ENCODE data around the gene VIPR2.

Gene VIPR2

GRCh38 chr7:159035571-159036073 lies 109.0 kb downstream of the VIPR2 start:
- Histone ChIP-seq H3K79me2 (ENCODE audit: control insufficient read depth, insufficient read depth, low read length, unreplicated experiment) (no peaks in the 10 kb centered on the region), H3K4me3 (ENCODE audit: low read depth, low read length) (no peak overlapping the region), H3K36me3 (ENCODE audit: insufficient read depth, low read length) (no peaks in the 10 kb centered on the region), H3K27ac (ENCODE audit: low read depth, low read length) (no peak overlapping the region), H2AFZ (ENCODE audit: low read length, unreplicated experiment) (no peak overlapping the region), H3K4me1 (ENCODE audit: control insufficient read depth, insufficient read depth, low read length, unreplicated experiment) (no peaks in the 10 kb centered on the region), H3K27me3 (ENCODE audit: insufficient read depth, low read length) (peaks cover 9% of the 10 kb centered on the region; the same call in 1 of the 2 replicates)

GRCh38 chr7:159034988-159035387 lies 109.7 kb downstream of the VIPR2 start:
- Histone ChIP-seq H3K27me3 (ENCODE audit: insufficient read depth, low read length) (peaks cover 14% of the 10 kb centered on the region; the same call in 1 of the 2 replicates), H3K4me1 (ENCODE audit: control insufficient read depth, insufficient read depth, low read length, unreplicated experiment) (no peaks in the 10 kb centered on the region), H3K36me3 (ENCODE audit: insufficient read depth, low read length) (no peaks in the 10 kb centered on the region), H3K27ac (ENCODE audit: low read depth, low read length) (no peak overlapping the region), H3K79me2 (ENCODE audit: control insufficient read depth, insufficient read depth, low read length, unreplicated experiment) (no peaks in the 10 kb centered on the region), H2AFZ (ENCODE audit: low read length, unreplicated experiment) (no peak overlapping the region), H3K4me3 (ENCODE audit: low read depth, low read length) (no peak overlapping the region)

- H3K27ac ChIP-seq (ENCODE audit: low read depth, low read length), result no peak overlapping the region
- H3K4me1 ChIP-seq (ENCODE audit: control insufficient read depth, insufficient read depth, low read length, unreplicated experiment), result no peaks in the 10 kb centered on the region
- no peak overlapping the region for H3K4me3 ChIP-seq (ENCODE audit: low read depth, low read length)
- no peak overlapping the region for H2AFZ ChIP-seq (ENCODE audit: low read length, unreplicated experiment)
- peaks cover 14% of the 10 kb centered on the region; the same call in 1 of the 2 replicates for H3K27me3 ChIP-seq (ENCODE audit: insufficient read depth, low read length)
- H3K79me2 ChIP-seq (ENCODE audit: control insufficient read depth, insufficient read depth, low read length, unreplicated experiment), result no peaks in the 10 kb centered on the region
- no peaks in the 10 kb centered on the region for H3K36me3 ChIP-seq (ENCODE audit: insufficient read depth, low read length)
Observed at GRCh38 chr7:159034394-159034793, 110.3 kb downstream of the VIPR2 start.

GRCh38 chr7:159033956-159034355 lies 110.7 kb downstream of the VIPR2 start:
- Histone ChIP-seq H3K4me1 (ENCODE audit: control insufficient read depth, insufficient read depth, low read length, unreplicated experiment) (no peaks in the 10 kb centered on the region), H3K79me2 (ENCODE audit: control insufficient read depth, insufficient read depth, low read length, unreplicated experiment) (no peaks in the 10 kb centered on the region), H3K36me3 (ENCODE audit: insufficient read depth, low read length) (no peaks in the 10 kb centered on the region), H3K27ac (ENCODE audit: low read depth, low read length) (no peak overlapping the region), H2AFZ (ENCODE audit: low read length, unreplicated experiment) (no peak overlapping the region), H3K4me3 (ENCODE audit: low read depth, low read length) (no peak overlapping the region), H3K27me3 (ENCODE audit: insufficient read depth, low read length) (peaks cover 14% of the 10 kb centered on the region; the same call in 1 of the 2 replicates)

- Histone ChIP-seq H3K4me3 (ENCODE audit: low read depth, low read length) (no peak overlapping the region), H3K27ac (ENCODE audit: low read depth, low read length) (no peak overlapping the region), H3K36me3 (ENCODE audit: insufficient read depth, low read length) (no peaks in the 10 kb centered on the region), H2AFZ (ENCODE audit: low read length, unreplicated experiment) (no peak overlapping the region), H3K27me3 (ENCODE audit: insufficient read depth, low read length) (peaks cover 14% of the 10 kb centered on the region; the same call in 1 of the 2 replicates), H3K4me1 (ENCODE audit: control insufficient read depth, insufficient read depth, low read length, unreplicated experiment) (no peaks in the 10 kb centered on the region), H3K79me2 (ENCODE audit: control insufficient read depth, insufficient read depth, low read length, unreplicated experiment) (no peaks in the 10 kb centered on the region)
Observed at GRCh38 chr7:159033473-159033825, 111.2 kb downstream of the VIPR2 start.

- Histone ChIP-seq H3K36me3 (ENCODE audit: insufficient read depth, low read length) (no peaks in the 10 kb centered on the region), H3K27ac (ENCODE audit: low read depth, low read length) (no peak overlapping the region), H3K27me3 (ENCODE audit: insufficient read depth, low read length) (peaks cover 14% of the 10 kb centered on the region; the same call in 1 of the 2 replicates), H2AFZ (ENCODE audit: low read length, unreplicated experiment) (no peak overlapping the region), H3K4me1 (ENCODE audit: control insufficient read depth, insufficient read depth, low read length, unreplicated experiment) (no peaks in the 10 kb centered on the region), H3K4me3 (ENCODE audit: low read depth, low read length) (no peak overlapping the region), H3K79me2 (ENCODE audit: control insufficient read depth, insufficient read depth, low read length, unreplicated experiment) (no peaks in the 10 kb centered on the region)
Observed at GRCh38 chr7:159032753-159033472, 111.8 kb downstream of the VIPR2 start.

GRCh38 chr7:159032322-159032721 lies 112.3 kb downstream of the VIPR2 start:
- Histone ChIP-seq H3K79me2 (ENCODE audit: control insufficient read depth, insufficient read depth, low read length, unreplicated experiment) (no peaks in the 10 kb centered on the region), H3K4me3 (ENCODE audit: low read depth, low read length) (no peak overlapping the region), H3K27ac (ENCODE audit: low read depth, low read length) (no peak overlapping the region), H3K36me3 (ENCODE audit: insufficient read depth, low read length) (no peaks in the 10 kb centered on the region), H3K4me1 (ENCODE audit: control insufficient read depth, insufficient read depth, low read length, unreplicated experiment) (no peaks in the 10 kb centered on the region), H3K27me3 (ENCODE audit: insufficient read depth, low read length) (peaks cover 14% of the 10 kb centered on the region; the same call in 1 of the 2 replicates), H2AFZ (ENCODE audit: low read length, unreplicated experiment) (no peak overlapping the region)

GRCh38 chr7:159031750-159032149 lies 112.9 kb downstream of the VIPR2 start:
- H3K4me1 ChIP-seq (ENCODE audit: control insufficient read depth, insufficient read depth, low read length, unreplicated experiment), result no peaks in the 10 kb centered on the region
- H3K4me3 ChIP-seq (ENCODE audit: low read depth, low read length), result no peak overlapping the region
- peaks cover 14% of the 10 kb centered on the region; the same call in 1 of the 2 replicates for H3K27me3 ChIP-seq (ENCODE audit: insufficient read depth, low read length)
- H3K36me3 ChIP-seq (ENCODE audit: insufficient read depth, low read length), result no peaks in the 10 kb centered on the region
- H2AFZ ChIP-seq (ENCODE audit: low read length, unreplicated experiment), result no peak overlapping the region
- no peak overlapping the region for H3K27ac ChIP-seq (ENCODE audit: low read depth, low read length)
- H3K79me2 ChIP-seq (ENCODE audit: control insufficient read depth, insufficient read depth, low read length, unreplicated experiment), result no peaks in the 10 kb centered on the region

GRCh38 chr7:159031135-159031701 lies 113.4 kb downstream of the VIPR2 start:
- H3K4me3 ChIP-seq (ENCODE audit: low read depth, low read length), result peak overlapping the region; percentile 68
- H2AFZ ChIP-seq (ENCODE audit: low read length, unreplicated experiment), result no peak overlapping the region
- H3K36me3 ChIP-seq (ENCODE audit: insufficient read depth, low read length), result no peaks in the 10 kb centered on the region
- H3K79me2 ChIP-seq (ENCODE audit: control insufficient read depth, insufficient read depth, low read length, unreplicated experiment), result no peaks in the 10 kb centered on the region
- no peaks in the 10 kb centered on the region for H3K4me1 ChIP-seq (ENCODE audit: control insufficient read depth, insufficient read depth, low read length, unreplicated experiment)
- H3K27me3 ChIP-seq (ENCODE audit: insufficient read depth, low read length), result peaks cover 14% of the 10 kb centered on the region; the same call in 1 of the 2 replicates
- no peak overlapping the region for H3K27ac ChIP-seq (ENCODE audit: low read depth, low read length)

- Histone ChIP-seq H3K4me3 (ENCODE audit: low read depth, low read length) (peak overlapping the region; percentile 68), H2AFZ (ENCODE audit: low read length, unreplicated experiment) (no peak overlapping the region), H3K27ac (ENCODE audit: low read depth, low read length) (no peak overlapping the region), H3K27me3 (ENCODE audit: insufficient read depth, low read length) (peaks cover 14% of the 10 kb centered on the region; the same call in 1 of the 2 replicates), H3K4me1 (ENCODE audit: control insufficient read depth, insufficient read depth, low read length, unreplicated experiment) (no peaks in the 10 kb centered on the region), H3K36me3 (ENCODE audit: insufficient read depth, low read length) (no peaks in the 10 kb centered on the region), H3K79me2 (ENCODE audit: control insufficient read depth, insufficient read depth, low read length, unreplicated experiment) (no peaks in the 10 kb centered on the region)
Observed at GRCh38 chr7:159030490-159031134, 114.1 kb downstream of the VIPR2 start.
